Testis (tissue), 2 donors: ENCODE results near the gene FOXN4.

Experiments
- CTCF ChIP-seq, 3 experiments: fragments of 450-650 bp in 2 of 3; fragments of 200-600 bp in 1 of 3; sonication (generic) in 1 of 3; IDR thresholded peaks; one replicate each; pipeline ENCODE4 v1.5.1; 2016 to 2019; ENCODE audit warnings: antibody characterized with exemption in 3 of 3, mild to moderate bottlenecking in 2 of 3, moderate library complexity in 1 of 3
- POLR2A ChIP-seq: fragments of 450-650 bp; IDR thresholded peaks from one replicate; pipeline ENCODE4 v1.6.1; 2017; ENCODE audit warnings: antibody characterized with exemption, mild to moderate bottlenecking, moderate library complexity

- no peak for TF ChIP-seq CTCF (IDR thresholded peaks at IDR 0.05)
- no peak for TF ChIP-seq POLR2A
Observed at GRCh38 chr12:109271418-109271817, 37.7 kb downstream of the FOXN4 start.
